Activated T-cell treated with anti-CD3 and anti-CD28 coated beads, Interleukin-2, amount 50 U/mL, for 48 hours (primary cell): ENCODE results near the gene HTT-AS.
"Not testable (repeated sequence)": the region's sequence is repeated elsewhere in the genome, so short reads cannot be mapped to it uniquely, and the experiment has no call there.

ENCODE experiments used
- DNase-seq, 2 experiments: peaks; one replicate each; pipeline ENCODE4 v3.0.0-alpha.2; 2020

Gene HTT-AS

DNA sequence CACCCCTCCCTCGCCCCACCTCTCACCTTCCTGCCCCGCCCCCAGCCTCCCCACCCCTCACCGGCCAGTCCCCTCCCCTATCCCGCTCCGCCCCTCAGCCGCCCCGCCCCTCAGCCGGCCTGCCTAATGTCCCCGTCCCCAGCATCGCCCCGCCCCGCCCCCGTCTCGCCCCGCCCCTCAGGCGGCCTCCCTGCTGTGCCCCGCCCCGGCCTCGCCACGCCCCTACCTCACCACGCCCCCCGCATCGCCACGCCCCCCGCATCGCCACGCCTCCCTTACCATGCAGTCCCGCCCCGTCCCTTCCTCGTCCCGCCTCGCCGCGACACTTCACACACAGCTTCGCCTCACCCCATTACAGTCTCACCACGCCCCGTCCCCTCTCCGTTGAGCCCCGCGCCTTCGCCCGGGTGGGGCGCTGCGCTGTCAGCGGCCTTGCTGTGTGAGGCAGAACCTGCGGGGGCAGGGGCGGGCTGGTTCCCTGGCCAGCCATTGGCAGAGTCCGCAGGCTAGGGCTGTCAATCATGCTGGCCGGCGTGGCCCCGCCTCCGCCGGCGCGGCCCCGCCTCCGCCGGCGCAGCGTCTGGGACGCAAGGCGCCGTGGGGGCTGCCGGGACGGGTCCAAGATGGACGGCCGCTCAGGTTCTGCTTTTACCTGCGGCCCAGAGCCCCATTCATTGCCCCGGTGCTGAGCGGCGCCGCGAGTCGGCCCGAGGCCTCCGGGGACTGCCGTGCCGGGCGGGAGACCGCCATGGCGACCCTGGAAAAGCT is at the start of gene HTT-AS, which contains the start of gene HTT:
Gene HTT-AS, minus strand, starts transcription at position 461 of the 768 bp plus-strand sequence.
Gene HTT, plus strand, starts transcription at position 604 of the 768 bp plus-strand sequence. Its CDS starts 145 bp downstream, at position 749.
- DNase-seq: peak; percentile 97 to 98

GRCh38 chr4:3123181-3123671 is 48.9 kb upstream of the HTT-AS start:
- no peak for DNase-seq

DNA sequence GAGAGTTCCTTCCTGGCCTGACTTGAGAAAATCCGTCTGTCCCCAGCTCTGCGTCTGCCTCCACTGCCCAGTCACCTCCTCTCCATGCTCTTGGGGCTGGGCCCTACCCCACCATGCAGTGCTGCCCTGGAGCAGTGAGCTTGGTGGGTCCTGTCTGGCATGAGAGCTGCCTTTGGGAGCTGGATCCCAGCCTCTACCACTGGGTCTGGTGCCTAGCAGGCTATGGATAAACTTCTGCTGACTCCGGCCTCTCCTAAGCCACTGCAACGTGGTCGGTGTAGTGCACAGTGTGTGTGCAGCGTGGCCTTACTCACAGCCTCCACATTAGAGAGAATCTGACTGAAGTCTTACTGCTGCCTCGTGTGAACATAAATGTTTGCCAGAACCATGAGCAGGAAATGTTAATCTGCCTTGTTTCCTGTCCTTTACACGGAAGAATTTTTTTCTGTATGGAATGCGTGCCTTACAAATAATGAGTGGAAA is 47.8 kb upstream of the HTT-AS start:
- DNase-seq: no peak

- DNase-seq: no peak
These were observed 47.3 kb upstream of the HTT-AS start for GRCh38 chr4:3121596-3121995.

DNA sequence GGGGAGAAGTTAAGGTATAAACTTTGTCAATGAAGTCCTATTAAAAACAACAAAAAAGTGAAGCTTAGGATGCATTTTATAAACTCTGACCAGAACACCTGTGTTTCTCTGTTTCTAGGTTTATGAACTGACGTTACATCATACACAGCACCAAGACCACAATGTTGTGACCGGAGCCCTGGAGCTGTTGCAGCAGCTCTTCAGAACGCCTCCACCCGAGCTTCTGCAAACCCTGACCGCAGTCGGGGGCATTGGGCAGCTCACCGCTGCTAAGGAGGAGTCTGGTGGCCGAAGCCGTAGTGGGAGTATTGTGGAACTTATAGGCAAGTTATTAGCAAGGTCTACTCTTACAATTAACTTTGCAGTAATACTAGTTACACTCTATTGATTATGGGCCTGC is 46.8 kb upstream of the HTT-AS start:
- no peak for DNase-seq

- DNase-seq: no peak
These were observed 45.1 kb upstream of the HTT-AS start for GRCh38 chr4:3119464-3119863.

- DNase-seq: no peak
These were observed 44.0 kb upstream of the HTT-AS start for GRCh38 chr4:3118312-3118711.

GRCh38 chr4:3116955-3117354 is 42.6 kb upstream of the HTT-AS start:
- no peak for DNase-seq

- no peak for DNase-seq
These were observed 41.4 kb upstream of the HTT-AS start for GRCh38 chr4:3115637-3116270.

GRCh38 chr4:3114377-3114776 is 40.0 kb upstream of the HTT-AS start:
- DNase-seq: no peak

- no peak for DNase-seq
These were observed 38.5 kb upstream of the HTT-AS start for GRCh38 chr4:3112609-3113469.

DNA sequence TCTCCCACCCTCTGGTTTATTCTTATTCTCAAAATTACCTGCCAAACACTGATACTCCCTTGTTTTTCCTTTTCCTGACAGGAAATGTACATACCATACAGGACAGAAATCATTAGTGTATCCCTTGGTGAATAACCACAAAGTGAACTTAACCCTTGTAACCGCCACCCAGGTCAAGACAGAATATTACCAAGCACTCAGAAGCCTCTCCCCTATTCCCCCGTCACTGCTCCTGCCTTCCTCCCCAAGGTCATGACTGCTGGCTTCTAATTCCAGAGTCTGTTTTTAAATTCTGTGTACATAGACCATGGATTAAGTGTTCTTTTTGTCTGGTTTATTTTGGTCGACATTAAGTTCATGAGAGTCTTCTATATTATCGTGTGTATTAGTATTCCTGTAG is 37.9 kb upstream of the HTT-AS start:
- DNase-seq: no peak

GRCh38 chr4:3111461-3111860 is 37.1 kb upstream of the HTT-AS start:
- DNase-seq: no peak

- no peak for DNase-seq
These were observed 33.9 kb upstream of the HTT-AS start for GRCh38 chr4:3108211-3108610.

DNA sequence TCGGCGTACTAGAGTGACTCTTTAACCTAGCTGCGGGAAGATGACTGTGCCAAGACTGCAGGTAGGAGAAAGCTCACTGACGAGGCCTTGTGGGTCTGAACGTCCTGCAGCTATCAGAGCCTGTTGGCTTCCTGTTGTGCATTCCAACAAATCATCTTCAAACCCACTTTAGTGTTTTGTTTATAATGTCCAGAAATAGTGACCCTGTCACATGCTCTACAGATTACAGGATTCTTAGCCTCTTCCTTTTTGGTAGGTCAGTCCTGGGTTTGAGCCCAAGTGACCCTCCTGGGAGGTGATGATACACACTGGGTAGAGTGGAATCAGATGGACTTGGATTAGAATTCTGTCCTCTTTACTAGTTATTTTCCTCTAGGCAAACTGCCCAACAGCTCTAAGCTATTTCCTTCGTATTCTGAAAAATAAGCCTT is 33.4 kb upstream of the HTT-AS start:
- DNase-seq: no peak

GRCh38 chr4:3107271-3107670 is 32.9 kb upstream of the HTT-AS start:
- no peak for DNase-seq

GRCh38 chr4:3106339-3107186 is 32.2 kb upstream of the HTT-AS start:
- peak; percentile 97 for DNase-seq

- no peak for DNase-seq
These were observed 24.0 kb upstream of the HTT-AS start for GRCh38 chr4:3098346-3098745.

GRCh38 chr4:3096202-3096601 is 21.9 kb upstream of the HTT-AS start:
- DNase-seq: no peak

- not testable (repeated sequence) for DNase-seq
These were observed 20.4 kb upstream of the HTT-AS start for GRCh38 chr4:3094701-3095100.

GRCh38 chr4:3091464-3091863 is 17.1 kb upstream of the HTT-AS start:
- no peak for DNase-seq
